Smooth muscle cell of trachea (primary cell): ENCODE measurements around the gene CD55. TPM values are rescaled to one million over a fixed set of nuclear protein-coding genes. Genes with fewer than 3 reads are reported as not detected.

Experiments
- total RNA-seq: library from RNA; depleted of rRNA; stranded (reverse); fragments of >200 nt; gene quantifications from 2 replicates; pipeline ENCODE4 v1.2.1, GENCODE V29; 2014

The CD55 gene, protein sequence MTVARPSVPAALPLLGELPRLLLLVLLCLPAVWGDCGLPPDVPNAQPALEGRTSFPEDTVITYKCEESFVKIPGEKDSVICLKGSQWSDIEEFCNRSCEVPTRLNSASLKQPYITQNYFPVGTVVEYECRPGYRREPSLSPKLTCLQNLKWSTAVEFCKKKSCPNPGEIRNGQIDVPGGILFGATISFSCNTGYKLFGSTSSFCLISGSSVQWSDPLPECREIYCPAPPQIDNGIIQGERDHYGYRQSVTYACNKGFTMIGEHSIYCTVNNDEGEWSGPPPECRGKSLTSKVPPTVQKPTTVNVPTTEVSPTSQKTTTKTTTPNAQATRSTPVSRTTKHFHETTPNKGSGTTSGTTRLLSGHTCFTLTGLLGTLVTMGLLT
- total RNA-seq: 33.7 TPM in 2 replicates

DNA sequence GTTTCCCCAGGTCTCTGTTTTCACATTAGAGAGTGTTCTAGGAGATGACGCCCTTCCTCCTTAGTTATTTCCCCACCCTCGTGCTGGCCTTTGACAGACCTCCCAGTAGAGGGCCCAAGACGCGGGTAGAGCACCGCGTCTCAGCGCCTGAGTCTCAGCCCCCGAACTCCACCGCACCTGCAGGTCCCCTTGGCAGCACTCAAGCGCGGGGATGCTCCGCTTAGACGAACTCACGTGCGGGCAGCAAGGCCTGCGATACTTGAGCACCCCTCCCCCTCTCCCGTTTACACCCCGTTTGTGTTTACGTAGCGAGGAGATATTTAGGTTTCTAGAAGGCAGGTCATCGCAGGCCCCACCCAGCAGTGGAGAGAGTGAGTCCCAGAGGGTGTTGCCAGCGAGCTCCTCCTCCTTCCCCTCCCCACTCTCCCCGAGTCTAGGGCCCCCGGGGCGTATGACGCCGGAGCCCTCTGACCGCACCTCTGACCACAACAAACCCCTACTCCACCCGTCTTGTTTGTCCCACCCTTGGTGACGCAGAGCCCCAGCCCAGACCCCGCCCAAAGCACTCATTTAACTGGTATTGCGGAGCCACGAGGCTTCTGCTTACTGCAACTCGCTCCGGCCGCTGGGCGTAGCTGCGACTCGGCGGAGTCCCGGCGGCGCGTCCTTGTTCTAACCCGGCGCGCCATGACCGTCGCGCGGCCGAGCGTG, at the start of gene CD55:
TSS of gene CD55 (plus strand) at position 600 of the 711 bp plus-strand sequence. CDS start at position 688, 88 bp downstream.

Other genes starting within 250 kb of the CD55 start
- gene C4BPB, start 232.8 kb upstream of the CD55 start, total RNA-seq: not detected in 2 replicates
- not detected in 2 replicates for gene C4BPA, start 217.4 kb upstream of the CD55 start, total RNA-seq
- under 0.01 TPM in 1 of 2 replicates, not detected in the other for gene CR2, start 132.7 kb downstream of the CD55 start, total RNA-seq
- under 0.01 TPM in 1 of 2 replicates, not detected in the other for gene CR1, start 174.5 kb downstream of the CD55 start, total RNA-seq